Panc1 (cell line): ENCODE data around the gene SHKBP1. TPM values are rescaled to one million over a fixed set of nuclear protein-coding genes. Genes with fewer than 3 reads are reported as not detected.

ENCODE experiments used
- ATAC-seq: fragments of 200-7000 bp; cut with Tn5 transposase; 2 replicates; pipeline ENCODE4 v1.9.1; 2020; ENCODE audit warnings: mild to moderate bottlenecking, moderate library complexity
- BruUV-seq: library from RNA; stranded (reverse); fragments of 400-500 nt; replicated peaks from 2 replicates; lab custom pipeline; 2021; lab: Mats Ljungman, UMichigan
- CTCF ChIA-PET: fragments of 300-600 bp; sonication (Branson Sonifier 250); formaldehyde crosslinking; loops from one replicate; lab custom pipeline; 2022; ENCODE audit warnings: antibody characterized with exemption; lab: Charles Lee
- POLR2A ChIA-PET: fragments of 300-600 bp; sonication (Branson Sonifier 250); formaldehyde crosslinking; loops from one replicate; lab custom pipeline; 2022; ENCODE audit warnings: antibody characterized with exemption; lab: Charles Lee
- DNase-seq: peaks from one replicate; pipeline ENCODE4 v3.0.0-alpha.2; 2010; ENCODE audit warnings: low read depth, low spot score
- H3K27ac ChIP-seq: 2 replicates; pipeline ENCODE4 v1.5.1; 2011; ENCODE audit warnings: mild to moderate bottlenecking, low read length, inconsistent platforms
- H3K27me3 ChIP-seq: fragments of 200-500 bp; sonication (Bioruptor generic); 2 replicates; pipeline ENCODE4 v1.6.0; 2014; ENCODE audit warnings: low read length, inconsistent platforms; ENCODE audit not compliant: control insufficient read depth, insufficient read depth
- H3K36me3 ChIP-seq: fragments of 200-500 bp; sonication (Bioruptor generic); 2 replicates; pipeline ENCODE4 v1.5.1; 2014; ENCODE audit warnings: inconsistent platforms, mild to moderate bottlenecking, low read length, moderate library complexity; ENCODE audit not compliant: control insufficient read depth, insufficient read depth
- H3K4me1 ChIP-seq: 2 replicates; pipeline ENCODE4 v1.5.1; 2011; ENCODE audit warnings: inconsistent platforms, mild to moderate bottlenecking, low read length, moderate library complexity; ENCODE audit not compliant: control insufficient read depth, insufficient read depth
- H3K4me3 ChIP-seq, 2 experiments: 2 replicates each; pipeline ENCODE4 v1.5.1; 2011 to 2012; ENCODE audit warnings: low read depth in 2 of 2, low read length in 2 of 2, mild to moderate bottlenecking in 2 of 2, inconsistent platforms in 1 of 2, moderate library complexity in 1 of 2
- H3K9me3 ChIP-seq: fragments of 200-500 bp; sonication (Bioruptor generic); 2 replicates; pipeline ENCODE4 v1.5.1; 2014; ENCODE audit warnings: low read depth, mild to moderate bottlenecking, inconsistent platforms, low read length, moderate library complexity; ENCODE audit not compliant: control insufficient read depth, insufficient read depth
- CTCF ChIP-seq: fragments of 450-650 bp; IDR thresholded peaks from 2 replicates; pipeline ENCODE4 v1.5.1; 2017; ENCODE audit warnings: mild to moderate bottlenecking
- POLR2AphosphoS5 ChIP-seq: IDR thresholded peaks from 2 replicates; pipeline ENCODE4 v1.6.1; 2012; ENCODE audit warnings: mild to moderate bottlenecking, low read depth, low read length, moderate library complexity
- REST ChIP-seq, 2 experiments: IDR thresholded peaks; 2 replicates each; pipeline ENCODE4 v1.6.1; 2011 to 2012; ENCODE audit warnings: low read depth in 2 of 2, control low read depth in 1 of 2, low read length in 1 of 2, mild to moderate bottlenecking in 1 of 2, moderate library complexity in 1 of 2; ENCODE audit not compliant: insufficient read depth in 1 of 2
- SIN3A ChIP-seq: IDR thresholded peaks from 2 replicates; pipeline ENCODE4 v1.6.1; 2012; ENCODE audit warnings: low read depth, mild to moderate bottlenecking, low read length, moderate library complexity, borderline replicate concordance; ENCODE audit not compliant: insufficient read depth
- TCF7L2 ChIP-seq: IDR thresholded peaks from 2 replicates; pipeline ENCODE4 v1.6.1; 2011; ENCODE audit warnings: mild to moderate bottlenecking, low read depth, low read length, inconsistent platforms
- in situ Hi-C: cut with HindIII; loops from 2 replicates; pipeline ENCODE4 v1.10.0; 2016; ENCODE audit warnings: low sequenced_read_pairs, low pct_unique_long_range_greater_than_20kb
- intact Hi-C: fragments of 100-400 bp; cut with micrococcal nuclease; formaldehyde crosslinking; loops from one replicate; pipeline ENCODE4 v1.10.0; 2022; ENCODE audit not compliant: unreplicated experiment
- total RNA-seq: library from RNA; stranded (reverse); gene quantifications from one replicate; pipeline ENCODE4 v1.2.1, GENCODE V29; 2021; ENCODE audit not compliant: unreplicated experiment

Gene SHKBP1
- total RNA-seq, 1 experiment from 2014 or later = 55.9 TPM

GRCh38 chr19:40581531-40581930, 4.9 kb downstream of the SHKBP1 start:
- no peaks in the 10 kb centered on the region for H3K9me3 ChIP-seq
- in situ Hi-C loops (no loop called here), intact Hi-C loops (no loop called here)
- TF ChIP-seq CTCF (no peak), TCF7L2 (no peak), POLR2AphosphoS5 (no peak), REST (IDR thresholded peaks at IDR 0.05; ENCODE audit: insufficient read depth in 1 of 2, low read depth in 2 of 2, low read length in 1 of 2) (no peak), SIN3A (no peak)
- DNase-seq = no peak
- ChIA-PET POLR2A (no interaction called here), CTCF (interaction anchor here (0.5 kb wide), 1 partner anchor 19 kb away, joined by 3 read pairs; no protein-coding TSS in a partner anchor)
- H3K4me3 ChIP-seq = no peak overlapping the region
- H3K36me3 ChIP-seq = no peaks in the 10 kb centered on the region
- H3K27ac ChIP-seq = no peak overlapping the region
- no peaks in the 10 kb centered on the region; the same call in 1 of the 2 replicates for H3K4me1 ChIP-seq
- no peak for ATAC-seq
- no peaks in the 10 kb centered on the region for H3K27me3 ChIP-seq
- BruUV-seq = no TSS peak

- Histone ChIP-seq H3K27me3 (no peaks in the 10 kb centered on the region), H3K4me1 (no peaks in the 10 kb centered on the region; the same call in 1 of the 2 replicates), H3K36me3 (no peaks in the 10 kb centered on the region), H3K27ac (no peak overlapping the region), H3K4me3 (no peak overlapping the region), H3K9me3 (no peaks in the 10 kb centered on the region)
- intact Hi-C loops = no loop called here
- DNase-seq = no peak
- ATAC-seq = no peak
- in situ Hi-C loops = no loop called here
- TF ChIP-seq CTCF (no peak), TCF7L2 (no peak), SIN3A (no peak), REST (IDR thresholded peaks at IDR 0.05; ENCODE audit: insufficient read depth in 1 of 2, low read depth in 2 of 2, low read length in 1 of 2) (no peak), POLR2AphosphoS5 (no peak)
- CTCF ChIA-PET = interaction anchor here (0.7 kb wide), 1 partner anchor 13 kb away, joined by 3 read pairs; no protein-coding TSS in a partner anchor
- no TSS peak for BruUV-seq
- POLR2A ChIA-PET = no interaction called here
Observed at GRCh38 chr19:40582467-40582866, 5.8 kb downstream of the SHKBP1 start.
